ENCODE data around the gene NEDD9.

DNA sequence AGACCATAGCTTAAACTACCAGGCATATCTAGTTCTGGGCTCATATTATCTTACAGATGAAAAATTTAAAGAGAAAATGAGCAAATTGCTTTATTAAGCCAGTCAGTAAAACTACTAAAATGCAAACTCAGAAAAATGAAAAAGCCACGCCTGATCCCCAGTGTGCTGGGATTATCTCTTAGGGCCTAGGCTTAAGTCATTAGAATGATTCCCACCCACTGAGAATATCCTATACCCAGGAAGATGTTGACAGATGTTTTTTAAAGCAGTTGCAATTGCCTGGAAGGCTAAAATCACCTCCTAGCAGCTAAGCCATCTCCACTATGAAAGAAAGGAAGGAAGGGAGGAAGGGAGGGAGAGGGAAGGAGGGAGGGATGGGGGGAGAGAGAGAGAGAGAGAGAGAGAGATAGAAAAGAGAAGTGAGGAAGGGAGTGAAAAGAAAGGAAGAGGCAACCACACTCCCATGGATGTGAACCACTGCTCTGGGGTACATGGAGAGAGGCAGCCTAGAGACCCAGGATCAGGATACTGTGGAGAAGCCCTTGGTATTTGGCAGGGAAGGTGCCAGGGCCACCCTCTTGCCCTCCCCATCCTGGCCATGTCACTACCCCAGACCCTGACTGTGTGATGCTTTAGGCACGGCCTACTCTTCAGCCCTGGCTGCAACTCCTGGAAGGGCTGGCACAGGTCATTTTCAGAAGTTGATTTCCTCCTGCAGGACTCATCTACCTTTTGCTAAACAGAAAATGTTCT, 21.9 kb downstream of the NEDD9 start:
- no peak for TF ChIP-seq CTCF (IDR thresholded peaks at IDR 0.05)
- TF ChIP-seq POLR2A (IDR thresholded peaks at IDR 0.05), result no peak
